ENCODE results near the gene ADCY4. TPM values are rescaled to one million over a fixed set of nuclear protein-coding genes. Genes with fewer than 3 reads are reported as not detected.
A peak's percentile ranks its signal among the peaks of the same experiment; 100 is the strongest.

The ADCY4 gene
- total and polyA plus RNA-seq, 2 of the 13 experiments (the other 11 are each of a cell fraction or from before 2014, with no cell fraction given): 0.03 TPM; not detected in 1

- TF ChIP-seq HDAC2 (CRISPR knock-in tag; IDR thresholded peaks at IDR 0.05) (peak; percentile 97), TRIM24 (CRISPR knock-in tag; IDR thresholded peaks at IDR 0.05) (no peak), ZNF720 (CRISPR knock-in tag; IDR thresholded peaks at IDR 0.05) (no peak; the same call in 1 of the 2 replicates), HBP1 (CRISPR knock-in tag; IDR thresholded peaks at IDR 0.05; ENCODE audit: low read depth) (peak; percentile 95), ZNF766 (CRISPR knock-in tag; IDR thresholded peaks at IDR 0.05; ENCODE audit: borderline replicate concordance) (0 out of 2 replicates have a peak, but pooled peaks have one; percentile 33), RFXAP (CRISPR knock-in tag; IDR thresholded peaks at IDR 0.05; ENCODE audit: borderline replicate concordance) (peak; percentile 79; the same call in 1 of the 2 replicates), CEBPB (IDR thresholded peaks at IDR 0.05; ENCODE audit: borderline replicate concordance, low read depth, low read length) (peak; percentile 33; the same call in 1 of the 2 replicates), MAFG (CRISPR knock-in tag; IDR thresholded peaks at IDR 0.05) (no peak), ZNF724P (CRISPR knock-in tag; IDR thresholded peaks at IDR 0.05; ENCODE audit: borderline replicate concordance) (peak; percentile 87), HOXA3 (CRISPR knock-in tag; IDR thresholded peaks at IDR 0.05) (peak; percentile 91), ZNF691 (CRISPR knock-in tag; IDR thresholded peaks at IDR 0.05; ENCODE audit: borderline replicate concordance, low read depth) (peak; percentile 96), MTA1 (CRISPR knock-in tag; IDR thresholded peaks at IDR 0.05; ENCODE audit: borderline replicate concordance) (peak; percentile 97), ZNF75D (CRISPR knock-in tag; IDR thresholded peaks at IDR 0.05; ENCODE audit: borderline replicate concordance) (no peak), RXRA (CRISPR knock-in tag; IDR thresholded peaks at IDR 0.05) (peak; percentile 83; the same call in 1 of the 2 replicates), NCOA2 (CRISPR knock-in tag; IDR thresholded peaks at IDR 0.05) (peak; percentile 86), ZNF740 (CRISPR knock-in tag; IDR thresholded peaks at IDR 0.05) (no peak), IKZF5 (CRISPR knock-in tag; IDR thresholded peaks at IDR 0.05) (peak; percentile 97), PRDM15 (CRISPR knock-in tag; IDR thresholded peaks at IDR 0.05) (no peak), MBNL3 (CRISPR knock-in tag; conservative IDR thresholded peaks at IDR 0.05) (no peak), NR2F1 (CRISPR knock-in tag; IDR thresholded peaks at IDR 0.05) (peak in 1 of 2 experiments; percentile 37; a peak in 2 of 4 replicates), KMT2A (CRISPR knock-in tag; IDR thresholded peaks at IDR 0.05) (peak; percentile 87), ZMYM2 (CRISPR knock-in tag; IDR thresholded peaks at IDR 0.05) (peak; percentile 85), SRY (CRISPR knock-in tag; IDR thresholded peaks at IDR 0.05) (no peak)
Observed at GRCh38 chr14:24307575-24308341, 27.1 kb downstream of the ADCY4 start, which contains the start of gene CIDEB (continued).

Data from HepG2 (cell line).